ENCODE data around the gene POLR2E. TPM values are rescaled to one million over a fixed set of nuclear protein-coding genes. Genes with fewer than 3 reads are reported as not detected.

The POLR2E gene
- total and polyA plus RNA-seq, 9 of the 15 experiments (the other 6 are each of a cell fraction or from before 2014, with no cell fraction given) = 3.4 to 413 (median 244) TPM

- TF ChIP-seq ARID4B (CRISPR knock-in tag; IDR thresholded peaks at IDR 0.05) = peak; percentile 95
- peak in 1 of 2 experiments; percentile 66; a peak in 3 of 4 replicates for TF ChIP-seq MNT (conservative IDR thresholded peaks at IDR 0.05)
- peak in 1 of 2 experiments; percentile 57; a peak in 1 of 4 replicates for TF ChIP-seq HDAC1 (IDR thresholded peaks at IDR 0.05)
- TF ChIP-seq TCF7L2 (IDR thresholded peaks at IDR 0.05; ENCODE audit: low read depth, low read length) = no peak
- no peak for TF ChIP-seq CLOCK (CRISPR knock-in tag; IDR thresholded peaks at IDR 0.05; ENCODE audit: borderline replicate concordance)
- TF ChIP-seq EGR1 (conservative IDR thresholded peaks at IDR 0.05) = peak; percentile 88
- no peak for TF ChIP-seq IRF1 (CRISPR knock-in tag; IDR thresholded peaks at IDR 0.05; ENCODE audit: borderline replicate concordance)
- no peak for TF ChIP-seq SRSF3 (IDR thresholded peaks at IDR 0.05; ENCODE audit: insufficient read depth, low read length)
- no peak for TF ChIP-seq ETS2 (tag; IDR thresholded peaks at IDR 0.05; ENCODE audit: borderline replicate concordance, poor library complexity, severe bottlenecking)
- TF ChIP-seq ZNF57 (CRISPR knock-in tag; IDR thresholded peaks at IDR 0.05) = 0 out of 2 replicates have a peak, but pooled peaks have one; percentile 41
- TF ChIP-seq ZC3H4 (CRISPR knock-in tag; IDR thresholded peaks at IDR 0.05; ENCODE audit: borderline replicate concordance) = no peak
- peak in 1 of 2 experiments; percentile 55; a peak in 1 of 4 replicates for TF ChIP-seq FOXA3 (CRISPR knock-in tag; conservative IDR thresholded peaks at IDR 0.05 in 1 of 2, IDR thresholded peaks at IDR 0.05 in 1 of 2)
- peak; percentile 24; the same call in 1 of the 2 replicates for TF ChIP-seq JUND (IDR thresholded peaks at IDR 0.05; ENCODE audit: borderline replicate concordance, low read depth, low read length)
- TF ChIP-seq JUND (tag; IDR thresholded peaks at IDR 0.05; ENCODE audit: borderline replicate concordance, low read depth, low read length) = peak; percentile 41; the same call in 1 of the 3 replicates
- peak; percentile 80 to 84 for TF ChIP-seq RAD21 (CRISPR knock-in tag; conservative IDR thresholded peaks at IDR 0.05 in 1 of 2, IDR thresholded peaks at IDR 0.05 in 1 of 2)
Measured at GRCh38 chr19:1113030-1113985, 18.1 kb upstream of the POLR2E start (continued).

Measured in K562 (cell line).